GM12874 (cell line): ENCODE results near the gene PCGF3.

ENCODE experiments used
- TF ChIP-seq, protein P1 (sequence below): IDR thresholded peaks from 2 replicates; pipeline ENCODE4 v1.5.1; 2011; ENCODE audit warnings: low read depth, mild to moderate bottlenecking, control low read depth, low read length, moderate library complexity; ENCODE audit not compliant: insufficient read depth

PCGF3 gene

DNA sequence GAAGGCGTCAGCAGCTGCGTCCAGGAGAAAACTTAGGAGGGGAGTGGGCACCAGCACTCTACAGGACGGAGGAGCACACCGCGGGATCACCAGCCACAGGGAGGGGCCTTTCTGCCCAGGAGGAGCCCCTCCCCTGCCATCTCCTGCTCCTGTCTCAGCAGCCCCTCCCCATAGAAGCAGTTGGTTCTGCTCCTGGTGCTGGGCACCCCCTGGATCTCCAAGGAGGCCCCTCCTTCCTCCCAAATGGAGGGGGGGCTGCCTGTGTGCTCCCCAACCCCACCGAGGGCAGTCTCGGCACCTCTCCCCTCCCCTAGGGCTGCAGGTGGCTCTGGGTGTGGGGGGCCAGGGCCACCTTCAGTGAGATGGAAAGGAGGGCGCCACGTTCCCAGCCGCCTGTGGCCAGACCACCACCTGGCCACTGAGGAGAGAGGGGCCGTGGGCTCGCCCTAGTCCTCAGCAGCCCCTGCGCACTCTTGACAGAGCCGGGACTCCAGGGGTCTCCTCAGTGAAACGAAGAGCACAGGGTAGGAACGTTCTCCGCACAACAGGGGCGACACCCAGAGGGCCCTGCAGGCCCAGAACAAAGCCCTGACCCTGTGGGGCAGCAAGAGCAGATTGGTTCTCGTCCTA, 82.5 kb downstream of the PCGF3 start:
- TF ChIP-seq, protein P1, sequence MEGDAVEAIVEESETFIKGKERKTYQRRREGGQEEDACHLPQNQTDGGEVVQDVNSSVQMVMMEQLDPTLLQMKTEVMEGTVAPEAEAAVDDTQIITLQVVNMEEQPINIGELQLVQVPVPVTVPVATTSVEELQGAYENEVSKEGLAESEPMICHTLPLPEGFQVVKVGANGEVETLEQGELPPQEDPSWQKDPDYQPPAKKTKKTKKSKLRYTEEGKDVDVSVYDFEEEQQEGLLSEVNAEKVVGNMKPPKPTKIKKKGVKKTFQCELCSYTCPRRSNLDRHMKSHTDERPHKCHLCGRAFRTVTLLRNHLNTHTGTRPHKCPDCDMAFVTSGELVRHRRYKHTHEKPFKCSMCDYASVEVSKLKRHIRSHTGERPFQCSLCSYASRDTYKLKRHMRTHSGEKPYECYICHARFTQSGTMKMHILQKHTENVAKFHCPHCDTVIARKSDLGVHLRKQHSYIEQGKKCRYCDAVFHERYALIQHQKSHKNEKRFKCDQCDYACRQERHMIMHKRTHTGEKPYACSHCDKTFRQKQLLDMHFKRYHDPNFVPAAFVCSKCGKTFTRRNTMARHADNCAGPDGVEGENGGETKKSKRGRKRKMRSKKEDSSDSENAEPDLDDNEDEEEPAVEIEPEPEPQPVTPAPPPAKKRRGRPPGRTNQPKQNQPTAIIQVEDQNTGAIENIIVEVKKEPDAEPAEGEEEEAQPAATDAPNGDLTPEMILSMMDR, result no peak

DNA sequence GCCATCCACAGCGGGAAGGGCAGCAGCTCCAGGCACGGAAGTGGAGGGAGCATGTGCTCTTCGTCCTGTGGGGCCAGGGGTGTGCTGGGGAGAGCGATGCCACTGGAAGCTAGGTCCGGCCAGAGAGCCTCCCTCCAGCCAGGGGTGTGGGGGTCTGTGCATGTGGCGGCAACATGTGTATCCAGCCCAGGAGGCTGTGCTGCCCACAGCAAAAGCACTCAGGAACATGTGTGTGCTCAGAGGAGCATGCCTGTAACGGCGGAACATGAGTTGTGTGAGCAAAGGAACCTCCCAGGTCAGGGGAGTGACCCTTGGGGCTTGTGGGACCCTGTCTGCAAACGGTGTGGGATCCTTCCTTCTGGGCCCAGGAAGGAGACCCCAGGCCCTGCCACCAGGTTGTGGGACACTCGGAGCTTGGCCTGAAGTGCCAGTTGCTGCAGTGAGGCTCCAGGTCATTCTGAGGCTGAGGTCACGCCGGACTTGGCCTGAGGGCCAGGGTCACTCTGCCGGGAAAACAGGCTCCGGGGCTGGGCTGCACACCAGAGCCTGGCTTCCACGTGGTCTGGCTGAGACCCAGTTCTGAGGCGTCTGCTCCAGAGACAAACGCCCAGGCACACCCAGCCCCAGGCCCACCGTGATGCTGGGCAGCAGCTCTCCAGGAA, 83.1 kb downstream of the PCGF3 start:
- TF ChIP-seq, protein P1, result no peak

- TF ChIP-seq, protein P1, result no peak
Measured at GRCh38 chr4:789571-790465, 84.2 kb downstream of the PCGF3 start.

DNA sequence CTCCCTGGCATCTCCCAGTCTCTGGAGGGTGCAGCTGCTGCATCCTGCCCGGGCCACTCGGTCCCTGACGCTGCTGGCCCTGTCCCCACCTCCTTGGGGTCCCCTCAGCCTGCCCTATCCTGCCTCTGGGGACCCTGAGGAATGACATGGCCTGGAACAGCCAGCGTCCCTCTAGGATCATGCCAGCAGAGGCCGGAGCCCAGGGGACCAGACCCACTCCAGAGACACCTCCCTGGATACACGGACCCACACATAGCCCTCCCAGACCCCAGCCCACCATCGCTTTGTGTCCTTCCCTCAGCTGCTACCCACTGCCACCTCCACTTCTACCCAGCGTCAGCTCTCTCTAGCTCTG, 84.8 kb downstream of the PCGF3 start:
- TF ChIP-seq, protein P1, result no peak

GRCh38 chr4:791252-791897, 85.7 kb downstream of the PCGF3 start:
- TF ChIP-seq, protein P1, result no peak

GRCh38 chr4:791898-792625, 86.4 kb downstream of the PCGF3 start:
- TF ChIP-seq, protein P1, result no peak
